Measurements from ENCODE around the gene RCBTB2. TPM values are rescaled to one million over a fixed set of nuclear protein-coding genes. Genes with fewer than 3 reads are reported as not detected.

RCBTB2 gene
- polyA plus RNA-seq, 4 donors: 51.6 to 65.1 (median 61.1) TPM

GRCh38 chr13:48564056-48564455 lies 31.2 kb upstream of the RCBTB2 start:
- no peak for DNase-seq (ENCODE audit: low read depth in 4 of 4, low spot score in 3 of 4)

- no peak for DNase-seq (ENCODE audit: low read depth in 4 of 4, low spot score in 3 of 4)
These were observed 30.7 kb upstream of the RCBTB2 start for GRCh38 chr13:48563626-48564025.

DNA sequence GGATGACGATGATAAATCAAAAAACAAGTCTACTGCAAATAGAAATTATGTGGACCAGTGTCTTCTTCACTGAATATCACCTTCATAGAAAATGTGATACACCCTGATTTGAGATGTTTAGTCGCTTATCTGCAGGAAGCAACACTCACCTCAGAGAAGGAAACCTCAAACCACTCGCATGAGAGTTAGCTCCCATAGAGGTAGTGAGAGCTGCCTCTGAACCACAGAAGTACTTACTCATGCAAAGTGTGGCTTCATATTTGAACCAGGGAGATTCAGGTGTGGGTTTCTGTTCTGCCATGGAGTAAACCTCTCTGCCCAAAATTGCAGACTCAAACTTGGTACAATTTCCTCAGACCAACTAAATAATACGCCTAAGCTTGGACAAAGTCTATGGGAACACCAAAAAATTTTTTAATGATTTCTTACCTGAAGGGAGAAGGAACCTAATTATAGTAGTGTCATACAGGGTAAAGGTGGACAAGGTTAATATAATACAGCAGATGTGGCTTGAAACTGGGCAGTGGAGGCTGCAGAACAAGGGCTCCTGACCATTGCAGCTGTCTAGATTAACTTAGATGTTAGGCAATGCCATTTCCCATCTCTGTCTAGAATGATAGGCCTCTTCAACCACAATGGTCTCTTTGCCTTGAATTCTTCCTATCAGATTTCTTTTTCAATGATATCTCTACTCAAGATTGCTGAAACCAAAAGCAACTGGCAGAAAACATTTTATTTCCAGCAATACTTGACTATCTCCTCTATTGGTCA lies 29.6 kb upstream of the RCBTB2 start:
- no peak for DNase-seq (ENCODE audit: low read depth in 4 of 4, low spot score in 3 of 4)

DNA sequence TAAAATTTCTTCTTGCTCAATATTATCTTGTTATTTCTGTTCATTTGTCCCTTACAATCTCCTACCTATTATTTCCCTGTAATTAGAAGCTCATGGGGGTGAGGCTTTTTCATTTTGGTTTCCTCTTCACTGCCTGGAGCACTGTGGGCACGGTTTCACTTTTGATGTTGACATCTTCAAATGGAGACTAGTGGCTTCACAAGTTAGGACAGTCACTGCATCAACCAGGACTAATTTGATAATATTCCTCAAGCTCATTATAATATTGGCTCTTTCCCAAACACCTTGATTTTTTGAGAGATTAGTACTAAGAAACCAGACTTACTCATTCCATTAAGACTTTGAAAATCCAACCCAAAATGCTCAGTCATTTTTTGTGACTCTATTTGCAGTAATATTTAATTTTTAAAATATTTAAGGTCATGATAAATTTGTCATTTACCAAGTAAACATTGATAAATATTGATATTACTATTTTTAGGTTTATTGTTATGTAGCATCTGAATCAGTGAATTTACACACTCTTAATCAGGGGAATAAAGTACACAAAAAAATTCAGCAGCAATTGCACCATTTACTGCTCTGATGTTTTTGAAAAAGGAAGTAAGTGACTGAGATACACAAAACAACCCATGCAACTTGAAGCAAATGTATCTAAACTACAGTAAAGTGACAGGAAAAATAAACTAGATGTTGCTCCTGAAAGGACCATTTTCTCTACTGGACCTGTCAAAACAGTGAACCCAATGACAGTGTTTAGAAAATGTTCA lies 28.8 kb upstream of the RCBTB2 start:
- DNase-seq (ENCODE audit: low read depth in 4 of 4, low spot score in 3 of 4): no peak

- DNase-seq (ENCODE audit: low read depth in 4 of 4, low spot score in 3 of 4): no peak
These were observed 27.9 kb upstream of the RCBTB2 start for GRCh38 chr13:48560657-48561337.

DNA sequence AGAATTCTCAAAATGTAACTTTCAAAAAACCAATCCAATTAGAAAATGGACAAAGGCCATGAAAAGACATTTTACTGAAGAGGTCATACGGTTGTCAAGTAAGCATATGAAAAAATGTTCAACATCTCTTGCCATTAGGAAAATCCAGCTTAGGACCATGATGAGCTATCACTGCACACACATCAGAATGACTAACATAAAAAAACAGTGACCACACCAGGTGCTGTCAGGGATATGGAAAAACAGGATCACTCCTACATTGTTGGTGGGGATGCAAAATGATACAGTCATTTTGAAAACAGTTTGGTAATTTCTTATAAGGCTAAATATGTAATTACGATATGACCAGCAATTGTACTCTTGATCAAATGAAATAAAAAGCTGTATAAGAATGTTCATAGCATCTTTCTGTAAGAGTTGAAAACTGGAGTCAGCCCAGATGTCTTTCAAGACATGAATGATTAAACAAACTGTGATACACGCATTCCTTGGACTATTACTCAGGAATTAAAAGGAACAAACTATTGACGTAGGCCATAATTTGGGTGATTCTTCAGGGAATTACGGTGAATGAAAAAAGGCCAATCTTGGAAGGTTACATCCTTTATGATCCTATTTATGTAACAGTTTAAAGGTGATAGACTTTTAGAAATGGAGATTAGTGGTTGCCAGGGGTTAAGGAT lies 26.9 kb upstream of the RCBTB2 start:
- no peak for DNase-seq (ENCODE audit: low read depth in 4 of 4, low spot score in 3 of 4)

DNA sequence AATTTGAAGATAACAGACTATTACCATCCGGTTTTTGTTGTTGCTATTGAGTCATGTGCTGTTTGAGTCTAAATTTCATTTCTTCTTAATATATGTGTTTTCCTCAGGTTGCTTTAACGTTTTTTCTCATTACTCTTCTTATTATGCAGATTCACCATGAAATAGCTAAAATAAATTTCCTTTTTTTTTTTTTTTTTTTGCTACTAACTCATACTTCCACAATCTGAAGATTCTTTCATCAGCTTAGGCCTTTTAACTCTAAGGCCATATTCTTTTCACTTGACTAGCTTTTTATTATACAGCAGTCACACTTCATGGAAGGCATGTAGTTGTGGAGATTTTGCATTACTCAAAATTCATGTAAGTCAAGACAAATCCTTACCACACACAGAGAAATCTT lies 23.9 kb upstream of the RCBTB2 start:
- DNase-seq (ENCODE audit: low read depth in 4 of 4, low spot score in 3 of 4): no peak

- DNase-seq (ENCODE audit: low read depth in 4 of 4, low spot score in 3 of 4): no peak
These were observed 22.6 kb upstream of the RCBTB2 start for GRCh38 chr13:48555441-48555840.

DNA sequence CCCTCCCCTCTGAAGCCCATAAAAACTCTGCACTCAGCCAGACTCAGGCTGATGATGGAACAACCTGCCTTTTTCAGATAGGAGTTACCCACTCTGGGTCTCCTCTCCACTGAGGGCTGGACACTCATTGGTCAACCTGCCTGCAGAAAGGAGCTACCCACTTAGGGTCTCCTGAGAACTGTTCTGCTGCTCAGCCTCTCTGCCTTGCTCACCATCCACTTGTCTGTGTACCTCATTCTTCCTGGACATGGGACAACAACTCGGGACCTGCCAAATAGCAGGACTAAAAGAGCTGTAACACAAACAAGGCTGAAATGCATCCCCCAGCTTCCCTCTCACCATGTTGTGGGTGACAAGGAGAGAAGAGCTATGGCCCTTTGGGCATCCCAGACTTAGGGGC lies 18.4 kb upstream of the RCBTB2 start:
- no peak for DNase-seq (ENCODE audit: low read depth in 4 of 4, low spot score in 3 of 4)

GRCh38 chr13:48549658-48550057 lies 16.8 kb upstream of the RCBTB2 start:
- DNase-seq (ENCODE audit: low read depth in 4 of 4, low spot score in 3 of 4): no peak

DNA sequence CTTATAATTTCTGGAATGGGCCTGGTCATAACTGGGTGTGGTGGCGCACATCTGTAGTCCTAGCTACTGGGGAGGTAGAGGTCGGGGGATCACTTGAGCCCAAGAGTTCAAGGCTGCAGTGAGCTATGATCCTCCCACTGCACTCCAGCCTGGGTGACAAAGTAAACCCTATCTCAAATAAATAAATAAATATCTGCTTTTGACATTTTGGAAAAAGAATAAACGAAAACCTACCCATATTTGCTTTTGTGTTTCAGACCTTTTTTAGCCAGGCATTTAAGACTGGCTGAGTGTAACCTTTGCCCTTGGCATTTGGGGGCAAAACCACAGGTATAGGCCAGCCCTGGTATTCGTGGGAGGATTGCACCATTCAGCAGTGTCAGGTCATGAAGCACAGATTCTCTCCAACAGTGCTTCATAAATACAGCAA lies 14.8 kb upstream of the RCBTB2 start:
- no peak for DNase-seq (ENCODE audit: low read depth in 4 of 4, low spot score in 3 of 4)

- DNase-seq (ENCODE audit: low read depth in 4 of 4, low spot score in 3 of 4): no peak
These were observed 12.7 kb upstream of the RCBTB2 start for GRCh38 chr13:48545608-48546007.

DNA sequence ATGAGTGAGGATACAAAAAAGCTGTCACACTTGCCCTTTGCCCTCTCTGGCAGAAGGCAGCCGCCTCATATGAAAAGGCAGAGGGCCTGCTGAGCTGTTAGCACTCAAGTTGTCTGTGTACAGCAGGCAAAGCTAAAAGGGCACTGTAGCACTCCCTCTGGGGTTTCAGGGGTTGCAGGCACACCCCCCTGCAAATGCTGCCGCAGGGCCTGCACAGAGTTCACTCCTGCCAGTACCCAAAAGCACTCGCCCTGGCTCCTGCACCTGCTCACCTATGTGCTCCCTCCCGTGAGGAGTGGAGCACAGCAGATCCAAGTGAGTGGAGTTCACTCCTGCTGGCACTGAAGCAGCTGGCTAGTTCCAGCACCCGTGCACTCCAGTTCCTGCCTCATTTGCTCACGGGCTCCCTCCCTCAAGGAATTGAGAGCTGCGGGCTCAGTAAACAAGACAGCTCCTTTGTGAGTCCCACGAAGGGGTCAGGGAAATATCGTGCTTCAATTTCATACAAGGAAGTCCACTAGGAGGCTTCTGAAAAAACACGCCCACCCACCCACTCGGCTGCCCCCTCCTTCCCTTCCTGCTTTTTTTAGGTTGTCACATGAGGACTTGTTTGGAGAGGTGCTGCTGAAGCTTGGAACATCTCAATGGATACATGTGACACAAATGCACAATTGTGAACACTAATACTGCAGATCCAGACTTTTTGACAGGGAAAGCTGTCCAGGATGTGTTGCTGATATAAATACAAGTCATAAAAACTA lies 9.9 kb upstream of the RCBTB2 start:
- DNase-seq (ENCODE audit: low read depth in 4 of 4, low spot score in 3 of 4): peak in 2 of 4 donors; percentile 43 to 44

GRCh38 chr13:48542138-48542537 lies 9.3 kb upstream of the RCBTB2 start:
- no peak for DNase-seq (ENCODE audit: low read depth in 4 of 4, low spot score in 3 of 4)

GRCh38 chr13:48539550-48539949 lies 6.7 kb upstream of the RCBTB2 start:
- no peak for DNase-seq (ENCODE audit: low read depth in 4 of 4, low spot score in 3 of 4)

DNA sequence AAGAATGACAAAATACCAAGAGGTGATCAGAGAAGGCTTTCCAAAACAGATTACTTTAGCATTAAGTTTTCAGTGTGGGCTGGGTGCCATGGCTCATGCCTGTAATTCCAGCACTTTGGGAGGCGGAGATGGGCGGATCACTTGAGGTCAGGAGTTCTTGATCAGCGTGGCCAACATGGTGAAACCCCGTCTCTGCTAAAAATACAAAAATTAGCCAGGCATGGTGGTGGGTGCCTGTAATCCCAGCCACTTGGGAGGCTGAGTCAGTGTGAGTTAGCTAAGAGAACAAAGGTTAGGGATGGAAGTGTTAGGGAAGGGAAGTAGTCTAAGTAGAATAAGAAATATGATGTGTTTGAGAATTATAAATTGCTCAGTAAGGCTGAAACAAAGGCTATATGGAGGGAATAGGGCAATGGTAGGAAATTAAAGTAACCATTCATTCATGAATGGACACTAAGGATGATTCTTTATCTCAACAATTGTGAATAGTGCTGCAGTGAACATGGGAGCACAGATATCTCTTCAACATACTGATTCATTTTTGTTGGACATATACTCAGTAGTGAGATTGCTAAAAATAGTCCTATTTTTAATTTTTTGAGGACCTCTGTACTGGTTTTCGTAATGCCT lies 3.9 kb upstream of the RCBTB2 start:
- DNase-seq (ENCODE audit: low read depth in 4 of 4, low spot score in 3 of 4): no peak

DNA sequence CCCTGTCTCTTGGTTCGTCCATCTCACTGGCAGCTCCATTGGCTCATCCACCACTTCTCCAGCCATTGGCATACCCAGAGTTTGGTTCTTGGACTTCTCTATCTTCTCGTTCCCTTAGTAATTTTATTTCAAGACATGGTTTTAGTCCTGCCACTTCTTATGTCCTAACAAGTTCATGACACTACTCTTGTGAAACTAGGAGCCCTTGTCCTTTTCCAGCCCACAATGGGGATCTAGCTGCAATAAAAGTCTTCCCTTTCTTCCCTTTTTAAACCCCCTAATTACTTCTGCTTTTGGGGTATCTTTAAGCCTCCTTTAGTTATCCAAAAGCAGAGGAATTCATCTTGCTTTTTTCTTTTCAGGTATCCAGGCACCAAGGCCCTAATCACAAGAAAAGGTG lies 2.9 kb upstream of the RCBTB2 start:
- no peak for DNase-seq (ENCODE audit: low read depth in 4 of 4, low spot score in 3 of 4)

- no peak for DNase-seq (ENCODE audit: low read depth in 4 of 4, low spot score in 3 of 4)
These were observed 2.1 kb upstream of the RCBTB2 start for GRCh38 chr13:48534911-48535501.

DNA sequence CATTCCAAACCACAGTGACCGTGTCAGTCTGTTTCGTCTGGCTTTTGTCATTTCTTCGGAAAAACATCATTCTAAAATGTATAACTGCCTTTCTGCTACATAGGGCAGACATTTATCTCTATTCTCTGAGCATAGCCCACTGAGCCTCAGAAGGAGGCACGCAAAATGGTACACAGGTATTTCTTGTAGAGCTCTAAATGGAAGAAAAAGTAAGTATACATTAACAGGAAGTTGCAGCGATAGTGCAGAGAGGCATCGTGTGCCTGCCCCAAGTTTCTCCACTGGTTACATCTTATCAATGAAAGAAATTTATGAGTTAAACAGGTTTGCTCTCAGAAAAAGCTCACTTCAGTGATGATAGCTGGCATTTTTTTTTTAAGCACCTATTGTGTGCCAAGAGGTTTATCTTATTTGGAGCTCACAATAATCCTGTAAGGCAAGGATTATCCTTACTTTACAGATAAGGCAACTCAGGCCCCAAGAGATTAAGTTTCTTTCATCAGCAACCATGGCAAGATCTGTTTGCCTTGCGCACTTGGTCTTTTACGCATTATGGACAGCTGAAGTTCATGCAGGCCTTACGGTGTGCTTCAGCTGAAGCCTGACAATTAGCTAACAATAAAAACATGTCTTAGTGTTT lies 1.2 kb upstream of the RCBTB2 start:
- DNase-seq (ENCODE audit: low read depth in 4 of 4, low spot score in 3 of 4): no peak
